GM19328 (cell line): ENCODE results near the gene UROD.
"Not testable (repeated sequence)": the region's sequence is repeated elsewhere in the genome, so short reads cannot be mapped to it uniquely, and the experiment has no call there.

ENCODE experiments used
- ATAC-seq: cut with Tn5 transposase; IDR thresholded peaks from one replicate; pipeline ENCODE4 v1.9.1; 2021; ENCODE audit warnings: mild to moderate bottlenecking, moderate library complexity; ENCODE audit not compliant: unreplicated experiment

The UROD gene

GRCh38 chr1:45038240-45038639 is 26.2 kb downstream of the UROD start:
- ATAC-seq = no peak

- ATAC-seq = no peak
These were observed 26.8 kb downstream of the UROD start for GRCh38 chr1:45038661-45039364.

GRCh38 chr1:45040297-45040696 is 28.2 kb downstream of the UROD start:
- ATAC-seq = no peak

GRCh38 chr1:45043094-45043493 is 31.0 kb downstream of the UROD start:
- ATAC-seq = no peak

- no peak for ATAC-seq
These were observed 32.9 kb downstream of the UROD start for GRCh38 chr1:45044916-45045315.

- ATAC-seq = no peak
These were observed 35.0 kb downstream of the UROD start for GRCh38 chr1:45047032-45047431.

- no peak for ATAC-seq
These were observed 39.1 kb downstream of the UROD start for GRCh38 chr1:45051005-45051772.

- no peak for ATAC-seq
These were observed 45.5 kb downstream of the UROD start for GRCh38 chr1:45057542-45057941.

- no peak for ATAC-seq
These were observed 47.8 kb downstream of the UROD start for GRCh38 chr1:45059829-45060228.

- ATAC-seq = not testable (repeated sequence)
These were observed 50.4 kb downstream of the UROD start for GRCh38 chr1:45062463-45062862.

- no peak for ATAC-seq
These were observed 53.0 kb downstream of the UROD start for GRCh38 chr1:45065083-45065482.
